H1 (cell line): ENCODE results near the gene C6orf52. TPM values are rescaled to one million over a fixed set of nuclear protein-coding genes. Genes with fewer than 3 reads are reported as not detected.
A peak's percentile ranks its signal among the peaks of the same experiment; 100 is the strongest.

Source experiments
- CTCF ChIA-PET: fragments of 300-600 bp; sonication (Branson Sonifier 250); formaldehyde crosslinking; loops from one replicate; lab custom pipeline; 2021; ENCODE audit not compliant: partially characterized antibody; lab: Charles Lee
- POLR2A ChIA-PET: fragments of 300-600 bp; sonication (Branson Sonifier 250); formaldehyde crosslinking; loops from one replicate; lab custom pipeline; 2021; ENCODE audit warnings: inconsistent platforms; ENCODE audit not compliant: partially characterized antibody; lab: Charles Lee
- DNase-seq, 2 experiments: peaks; one replicate each; pipeline versions ENCODE4 v3.0.0 to v3.0.0-alpha.2; 2010 to 2022; ENCODE audit warnings: low spot score in 2 of 2, low read depth in 1 of 2, mixed read lengths in 1 of 2
- FAIRE-seq: peaks from 2 replicates; lab custom pipeline; 2011; peaks lifted over from hg19 to GRCh38; lab: Jason Lieb, UNC
- H2AFZ ChIP-seq: 2 replicates; pipeline ENCODE4 v1.8.1; 2012; ENCODE audit warnings: low read length, inconsistent platforms
- H2AK5ac ChIP-seq: 2 replicates; pipeline ENCODE4 v1.6.1; 2013; ENCODE audit warnings: low read depth, low read length
- H2BK120ac ChIP-seq: replicated peaks from 2 replicates; pipeline ENCODE3; 2013; ENCODE audit warnings: low read depth, low read length, inconsistent platforms
- H2BK12ac ChIP-seq: 2 replicates; pipeline ENCODE4 v1.6.1; 2013; ENCODE audit warnings: low read depth, low read length
- H2BK15ac ChIP-seq: 2 replicates; pipeline ENCODE4 v1.6.1; 2013; ENCODE audit warnings: low read length
- H2BK20ac ChIP-seq: 2 replicates; pipeline ENCODE4 v1.6.1; 2013; ENCODE audit warnings: low read length
- H2BK5ac ChIP-seq: 2 replicates; pipeline ENCODE4 v1.6.1; 2013; ENCODE audit warnings: low read depth, low read length
- H3K14ac ChIP-seq: 2 replicates; pipeline ENCODE4 v1.6.1; 2013; ENCODE audit warnings: inconsistent platforms; ENCODE audit not compliant: insufficient read length
- H3K18ac ChIP-seq: 2 replicates; pipeline ENCODE4 v1.6.1; 2013; ENCODE audit warnings: low read length; ENCODE audit errors: extremely low read depth
- H3K23ac ChIP-seq: 2 replicates; pipeline ENCODE4 v1.6.1; 2013; ENCODE audit warnings: inconsistent platforms; ENCODE audit not compliant: insufficient read length
- H3K23me2 ChIP-seq: 2 replicates; pipeline ENCODE4 v1.6.1; 2013; ENCODE audit warnings: low read depth, low read length
- H3K27ac ChIP-seq: 2 replicates; pipeline ENCODE4 v1.6.1; 2011; ENCODE audit warnings: low read depth, low read length, inconsistent platforms
- H3K27me3 ChIP-seq, 4 experiments: replicated peaks in 1 of 4; 1 replicate in 1 of 4; 2 replicates in 3 of 4; pipeline versions ENCODE4 v1.6.1 to v1.8.1; 2011 to 2013; ENCODE audit warnings: low read length in 3 of 4, mild to moderate bottlenecking in 3 of 4, inconsistent platforms in 2 of 4, mixed read lengths in 2 of 4, moderate library complexity in 1 of 4; ENCODE audit not compliant: control insufficient read depth in 3 of 4, insufficient read depth in 3 of 4; ENCODE audit errors: extremely low read depth in 1 of 4
- H3K36me3 ChIP-seq, 4 experiments: 2 replicates each; pipeline versions ENCODE4 v1.6.1 to v1.8.1; 2011 to 2013; ENCODE audit warnings: mild to moderate bottlenecking in 4 of 4, low read length in 3 of 4, moderate library complexity in 2 of 4, control low read depth in 1 of 4, inconsistent platforms in 1 of 4; ENCODE audit not compliant: insufficient read depth in 4 of 4, control insufficient read depth in 2 of 4
- H3K4ac ChIP-seq: replicated peaks from 2 replicates; pipeline ENCODE3; 2013; ENCODE audit warnings: low read length, low read depth, mixed read lengths, inconsistent platforms; ENCODE audit not compliant: insufficient read length
- H3K4me1 ChIP-seq, 4 experiments: replicated peaks in 1 of 4; 1 replicate in 1 of 4; 2 replicates in 3 of 4; pipeline versions ENCODE4 v1.6.1 to v1.8.1; 2011 to 2013; ENCODE audit warnings: low read length in 3 of 4, inconsistent platforms in 2 of 4, mixed read lengths in 1 of 4; ENCODE audit not compliant: insufficient read depth in 4 of 4, control insufficient read depth in 3 of 4
- H3K4me2 ChIP-seq, 2 experiments: 2 replicates each; pipeline versions ENCODE4 v1.6.1 to v1.8.1; 2011 to 2013; ENCODE audit warnings: low read depth in 2 of 2, low read length in 2 of 2, control low read depth in 1 of 2, inconsistent platforms in 1 of 2, mild to moderate bottlenecking in 1 of 2; ENCODE audit not compliant: insufficient read depth in 1 of 2
- H3K4me3 ChIP-seq, 4 experiments: fragments of 200-600, 300-600 bp in 1 of 4; sonication (generic), shearing (Covaris generic), sonication (Bioruptor Twin) in 1 of 4; 2 replicates each; pipeline versions ENCODE4 v1.5.1 to v1.8.1; 2011 to 2016; ENCODE audit warnings: low read length in 4 of 4, low read depth in 3 of 4, control low read depth in 2 of 4, inconsistent platforms in 2 of 4, mild to moderate bottlenecking in 2 of 4, mixed read lengths in 1 of 4, moderate library complexity in 1 of 4; ENCODE audit not compliant: insufficient read depth in 2 of 4; ENCODE audit errors: extremely low read depth in 1 of 4
- H3K56ac ChIP-seq: replicated peaks from 2 replicates; pipeline ENCODE3; 2013; ENCODE audit warnings: low read depth, mild to moderate bottlenecking, mixed read lengths, low read length, inconsistent platforms; ENCODE audit not compliant: insufficient read length
- H3K79me1 ChIP-seq: 2 replicates; pipeline ENCODE4 v1.6.1; 2013; ENCODE audit warnings: low read depth, low read length, control low read depth
- H3K79me2 ChIP-seq, 2 experiments: 2 replicates each; pipeline versions ENCODE4 v1.6.1 to v1.8.1; 2012 to 2013; ENCODE audit warnings: low read length in 2 of 2, mild to moderate bottlenecking in 2 of 2, inconsistent platforms in 1 of 2; ENCODE audit not compliant: insufficient read depth in 2 of 2, control insufficient read depth in 1 of 2
- H3K9ac ChIP-seq, 4 experiments: replicated peaks in 1 of 4; 1 replicate in 1 of 4; 2 replicates in 3 of 4; pipeline versions ENCODE4 v1.6.1 to v1.8.1; 2011 to 2013; ENCODE audit warnings: low read depth in 3 of 4, low read length in 3 of 4, control low read depth in 2 of 4, mild to moderate bottlenecking in 2 of 4, moderate library complexity in 2 of 4, inconsistent platforms in 1 of 4; ENCODE audit errors: extremely low read depth in 1 of 4
- H3K9me3 ChIP-seq, 2 experiments: 2 replicates each; pipeline versions ENCODE4 v1.6.1 to v1.8.1; 2012 to 2013; ENCODE audit warnings: mild to moderate bottlenecking in 2 of 2, moderate library complexity in 2 of 2, control low read depth in 1 of 2, inconsistent platforms in 1 of 2, low read depth in 1 of 2, low read length in 1 of 2, mixed read lengths in 1 of 2; ENCODE audit not compliant: insufficient read depth in 2 of 2
- H4K20me1 ChIP-seq, 2 experiments: replicated peaks in 1 of 2; 2 replicates each; pipeline versions ENCODE3 to v1.8.1; 2011 to 2013; ENCODE audit warnings: inconsistent platforms in 2 of 2, low read length in 2 of 2, mild to moderate bottlenecking in 1 of 2; ENCODE audit not compliant: insufficient read depth in 2 of 2, control insufficient read depth in 1 of 2
- H4K5ac ChIP-seq: 2 replicates; pipeline ENCODE4 v1.6.1; 2013; ENCODE audit warnings: low read length, low read depth, mixed read lengths, inconsistent platforms; ENCODE audit not compliant: insufficient read length
- H4K8ac ChIP-seq: 2 replicates; pipeline ENCODE4 v1.8.0; 2013; ENCODE audit warnings: mild to moderate bottlenecking, moderate library complexity, low read length, inconsistent platforms; ENCODE audit not compliant: insufficient read depth; ENCODE audit errors: extremely low read depth
- H4K91ac ChIP-seq: replicated peaks from 2 replicates; pipeline ENCODE3; 2013; ENCODE audit warnings: low read length, mixed read lengths, inconsistent platforms; ENCODE audit not compliant: insufficient read length
- TEAD4 ChIP-seq: IDR thresholded peaks from 2 replicates; pipeline ENCODE4 v1.6.1; 2012; ENCODE audit warnings: low read depth, low read length, inconsistent platforms, mixed read lengths
- YY1 ChIP-seq: IDR thresholded peaks from 2 replicates; pipeline ENCODE4 v1.6.1; 2011; ENCODE audit warnings: low read depth, mild to moderate bottlenecking, low read length
- WGBS, 2 experiments: shearing (Covaris generic) in 1 of 2; methylation state at CpG; one replicate each; pipeline versions ENCODE4 v1.1.6 to v1.1.7; 2013 to 2015; ENCODE audit warnings: low lambda C conversion rate in 2 of 2, mixed read lengths in 2 of 2, inconsistent platforms in 1 of 2, low coverage in 1 of 2, missing lambda C conversion rate in 1 of 2; ENCODE audit not compliant: insufficient replicate concordance in 2 of 2, insufficient coverage in 1 of 2, insufficient read length in 1 of 2; ENCODE audit errors: extremely low coverage in 1 of 2, missing lambda C conversion rate in 1 of 2; 5-methylcytosine and 5-hydroxymethylcytosine counted together
- polyA plus RNA-seq, 7 experiments: library from polyadenylated mRNA; depleted of rRNA in 3 of 7; stranded (reverse) in 5 of 7; unstranded in 2 of 7; fragments of >200 nt in 5 of 7; fragments of 200-250 nt in 2 of 7; gene quantifications; 1 replicate in 5 of 7; 2 replicates in 1 of 7; 4 replicates in 1 of 7; pipeline versions ENCODE4 v1.2.1 to v1.2.3, GENCODE V29; 2011 to 2013; ENCODE audit warnings: missing spikeins in 2 of 7, mixed read lengths in 2 of 7
- total RNA-seq: library from RNA; stranded (reverse); fragmentation: NEBNext Ultra II Directional; extraction: Animal tissue kit (Norgen Biotek cat#: 25700); gene quantifications from 2 replicates; pipeline ENCODE4 v1.2.1, GENCODE V29; 2021

C6orf52 gene
- total and polyA plus RNA-seq, 2 of the 8 experiments (the other 6 are each of a cell fraction or from before 2014, with no cell fraction given) = 1.5 to 3.1 TPM

- H3K23me2 ChIP-seq = no peaks in the 10 kb centered on the region
- H4K20me1 ChIP-seq = no peaks in the 10 kb centered on the region
- H3K9me3 ChIP-seq = no peaks in the 10 kb centered on the region
- H4K8ac ChIP-seq = no peak overlapping the region
- TF ChIP-seq YY1 (peak; percentile 77; the same call in 1 of the 2 replicates), TEAD4 (no peak)
- CTCF ChIA-PET = interaction anchor here (1.0 to 1.3 kb wide), 3 partner anchors 63 to 197 kb away, joined by 3 read pairs; no protein-coding TSS in a partner anchor
- no peak overlapping the region for H2AFZ ChIP-seq
- no peaks in the 10 kb centered on the region for H3K4me1 ChIP-seq
- H3K4me2 ChIP-seq = no peak overlapping the region
- H2BK20ac ChIP-seq = no peak overlapping the region
- H2AK5ac ChIP-seq = no peak overlapping the region
- H4K5ac ChIP-seq = no peak overlapping the region
- H2BK12ac ChIP-seq = no peak overlapping the region
- no peak overlapping the region for H3K56ac ChIP-seq
- H3K27me3 ChIP-seq = no peaks in the 10 kb centered on the region
- no peak overlapping the region for H2BK120ac ChIP-seq
- no peak overlapping the region for H4K91ac ChIP-seq
- WGBS, 2 experiments = 90% methylated on average over 7 of the region's 7 CpGs; no CpG with 5 or more reads in 1 of the 2 experiments
- POLR2A ChIA-PET = interaction anchor here (1.4 kb wide), 1 partner anchor 97 kb away, joined by 3 read pairs; no protein-coding TSS in a partner anchor
- FAIRE-seq (no peak), DNase-seq (no peak)
- no peak overlapping the region for H3K4me3 ChIP-seq
- no peak overlapping the region for H3K4ac ChIP-seq
- H3K23ac ChIP-seq = no peak overlapping the region
- H3K18ac ChIP-seq = no peak overlapping the region
- H2BK5ac ChIP-seq = no peak overlapping the region
- H2BK15ac ChIP-seq = no peak overlapping the region
- no peak overlapping the region for H3K14ac ChIP-seq
- no peak overlapping the region for H3K9ac ChIP-seq
- no peaks in the 10 kb centered on the region for H3K36me3 ChIP-seq
- no peaks in the 10 kb centered on the region for H3K79me1 ChIP-seq
- no peak overlapping the region for H3K27ac ChIP-seq
- no peaks in the 10 kb centered on the region for H3K79me2 ChIP-seq
Observed at GRCh38 chr6:10676403-10676802, 18.0 kb downstream of the C6orf52 start.
